HG03439 (cell line): ENCODE results near the gene DGKH.
A peak's percentile ranks its signal among the peaks of the same experiment; 100 is the strongest.
"Not testable (repeated sequence)": the region's sequence is repeated elsewhere in the genome, so short reads cannot be mapped to it uniquely, and the experiment has no call there.

Experiments
- ATAC-seq: cut with Tn5 transposase; IDR thresholded peaks from one replicate; pipeline ENCODE4 v1.9.1; 2021; ENCODE audit warnings: mild to moderate bottlenecking, moderate library complexity; ENCODE audit not compliant: unreplicated experiment

The DGKH gene

DNA sequence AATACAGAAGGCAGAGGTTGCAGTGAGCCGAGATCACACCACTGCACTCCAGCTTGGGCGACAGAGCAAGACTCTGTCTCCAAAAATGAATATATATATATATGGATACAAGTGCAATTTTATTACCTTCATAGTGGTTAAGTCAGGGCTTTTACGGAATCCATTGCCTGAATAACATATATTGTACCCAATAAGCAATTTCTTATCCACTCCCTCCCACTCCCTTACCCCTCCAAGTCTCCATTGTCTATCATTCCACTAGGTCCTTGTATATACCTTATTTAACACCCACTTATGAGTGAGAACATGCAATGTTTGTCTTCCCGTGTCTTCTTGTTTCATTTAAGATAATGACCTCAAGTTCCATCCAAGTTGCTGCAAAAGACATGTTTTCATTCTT lies 175.2 kb downstream of the DGKH start:
- no peak for ATAC-seq

DNA sequence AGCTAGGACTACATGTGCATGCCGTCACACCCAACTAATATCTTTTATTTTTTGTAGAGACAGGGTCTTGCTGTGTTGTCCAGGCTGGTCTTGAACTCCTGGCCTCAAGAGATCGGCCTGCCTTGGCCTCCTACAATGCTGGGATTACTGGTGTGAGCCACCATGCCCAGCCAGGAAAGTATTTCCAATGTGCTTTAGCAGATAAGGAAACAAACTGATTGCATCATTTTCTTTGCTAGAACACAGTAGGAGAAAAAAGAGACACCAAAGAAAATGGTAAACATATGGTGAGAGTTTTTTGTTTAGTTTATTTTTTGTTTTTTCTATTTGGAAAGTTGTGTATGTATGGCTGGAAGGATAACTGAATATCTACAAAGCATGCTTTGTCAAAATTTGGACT lies 176.6 kb downstream of the DGKH start:
- ATAC-seq = no peak

DNA sequence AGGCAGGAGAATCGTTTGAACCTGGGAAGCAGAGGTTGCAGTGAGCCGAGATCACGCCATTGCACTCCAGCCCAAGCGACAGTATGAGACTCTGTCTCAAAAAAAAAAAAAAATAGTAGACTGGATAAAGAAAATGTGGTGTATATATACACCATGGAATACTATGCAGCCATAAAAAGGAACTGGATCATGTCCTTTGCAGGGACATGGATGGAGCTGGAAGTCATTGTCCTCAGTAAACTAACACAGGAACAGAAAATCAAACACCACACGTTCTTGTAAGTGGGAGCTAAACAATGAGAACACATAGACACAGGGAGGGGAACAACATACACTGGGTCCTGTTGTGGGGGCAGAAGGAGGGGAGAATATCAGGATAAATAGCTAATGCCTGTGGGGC lies 178.3 kb downstream of the DGKH start:
- not testable (repeated sequence) for ATAC-seq

DNA sequence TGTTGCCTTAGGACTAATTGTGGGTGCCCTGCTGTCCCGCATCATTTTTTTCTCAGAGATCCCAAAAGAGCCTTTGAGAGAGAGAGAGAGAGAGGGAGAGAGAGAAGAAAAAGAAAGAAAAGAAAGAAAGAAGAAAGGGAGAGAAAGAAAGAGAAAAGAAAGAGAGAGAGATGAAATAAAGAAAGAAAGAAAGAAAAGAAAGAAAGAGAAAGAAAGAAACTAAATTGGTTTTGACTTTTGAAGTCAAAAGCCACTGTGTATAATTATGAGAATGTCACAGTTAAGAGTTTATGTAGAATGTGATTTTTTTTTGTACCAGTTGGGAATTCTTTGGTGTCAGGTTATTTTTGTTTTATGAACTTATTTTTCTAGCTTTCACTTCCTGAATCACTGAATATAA lies 180.1 kb downstream of the DGKH start:
- no peak for ATAC-seq

DNA sequence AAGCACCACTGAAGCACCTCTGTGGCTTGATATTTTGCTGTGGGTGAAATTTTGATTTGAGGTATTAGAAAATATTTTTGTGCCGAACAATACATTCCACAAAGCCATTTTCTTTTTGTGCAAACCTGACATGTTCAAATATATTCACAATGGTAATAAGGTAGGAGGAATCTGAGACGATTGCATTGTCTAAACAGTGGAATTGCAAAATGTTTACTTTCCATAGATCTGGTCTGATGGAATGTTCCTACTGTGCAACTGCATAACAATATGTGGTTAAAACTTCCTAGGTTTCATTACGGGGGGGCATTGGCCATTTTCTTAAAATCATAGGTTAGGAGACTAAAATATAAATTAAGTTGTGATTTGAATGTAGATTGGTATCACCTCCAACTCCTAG lies 180.8 kb downstream of the DGKH start:
- ATAC-seq = no peak

DNA sequence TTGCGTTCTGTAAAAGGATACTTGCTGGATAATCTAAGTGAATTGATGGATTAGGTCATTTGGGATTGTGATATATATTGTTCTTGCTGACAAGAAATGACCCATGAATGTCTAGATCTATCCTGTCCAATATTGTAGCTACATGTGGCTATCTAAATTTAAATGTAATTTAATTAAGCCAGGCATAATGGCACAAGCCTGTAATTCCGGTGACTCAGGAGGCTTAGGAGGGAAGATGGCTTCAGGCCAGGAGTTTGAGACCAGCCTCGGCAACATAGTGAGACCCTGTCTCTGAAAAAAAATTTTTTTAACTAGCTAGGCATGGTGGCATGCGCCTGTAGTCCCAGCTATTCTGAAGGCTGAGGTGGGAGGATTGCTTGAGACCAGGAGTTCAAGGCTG lies 184.2 kb downstream of the DGKH start:
- ATAC-seq = no peak

DNA sequence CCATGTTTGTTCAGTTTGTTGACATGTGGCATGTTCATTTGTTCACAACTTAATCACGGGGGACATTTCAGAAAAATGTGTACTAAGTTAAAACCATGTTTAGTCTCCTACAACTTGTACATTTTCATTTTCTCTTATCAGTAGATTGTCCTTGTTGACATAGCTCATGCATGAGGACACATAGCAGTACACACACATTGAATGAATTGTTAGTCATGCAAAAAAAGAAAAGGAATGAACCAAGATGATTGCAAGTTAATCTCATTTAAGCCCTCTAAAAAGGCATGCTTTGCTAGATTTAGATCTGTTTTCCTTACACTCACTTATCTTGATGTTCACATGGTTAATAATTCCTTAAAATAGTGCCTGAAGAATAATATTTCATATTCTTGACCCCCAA lies 185.3 kb downstream of the DGKH start:
- no peak for ATAC-seq

DNA sequence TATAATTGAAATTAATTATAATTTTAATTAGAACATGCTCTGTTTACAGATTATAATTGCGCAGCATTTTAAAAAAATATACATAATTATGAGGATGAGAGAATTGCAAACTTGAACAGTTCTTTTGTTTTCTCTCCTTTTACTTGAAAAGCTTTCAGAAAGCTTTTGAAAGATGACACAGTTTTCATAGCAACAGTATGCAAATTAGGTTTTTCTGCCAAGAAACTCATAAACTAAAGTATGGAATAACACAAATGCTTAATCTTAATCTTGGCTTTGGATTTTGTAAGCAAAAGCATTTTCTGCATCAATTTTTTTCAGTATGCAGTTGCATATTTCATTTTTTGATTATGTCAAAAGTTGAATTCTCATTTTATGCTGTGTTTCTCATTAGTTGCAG lies 190.7 kb downstream of the DGKH start:
- ATAC-seq = no peak

DNA sequence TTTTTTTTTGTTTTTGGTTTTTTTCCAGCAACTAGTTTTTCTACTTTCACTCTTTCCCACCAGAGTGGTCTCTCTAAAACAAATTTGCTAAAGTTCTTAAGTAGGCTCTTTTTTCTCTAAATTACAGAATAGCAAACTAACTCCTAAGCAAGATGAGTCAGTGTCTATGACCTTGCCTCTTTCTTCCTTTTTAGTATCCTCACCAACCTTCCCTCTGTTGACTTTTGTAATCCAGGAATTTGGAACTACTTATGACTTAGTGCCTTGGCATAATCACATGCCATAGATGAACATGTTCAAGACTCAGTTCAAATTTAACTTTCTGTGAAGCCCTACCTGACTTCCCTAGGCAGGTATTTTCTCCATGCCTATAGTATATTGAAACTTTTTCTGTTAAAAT lies 191.2 kb downstream of the DGKH start:
- ATAC-seq = no peak

DNA sequence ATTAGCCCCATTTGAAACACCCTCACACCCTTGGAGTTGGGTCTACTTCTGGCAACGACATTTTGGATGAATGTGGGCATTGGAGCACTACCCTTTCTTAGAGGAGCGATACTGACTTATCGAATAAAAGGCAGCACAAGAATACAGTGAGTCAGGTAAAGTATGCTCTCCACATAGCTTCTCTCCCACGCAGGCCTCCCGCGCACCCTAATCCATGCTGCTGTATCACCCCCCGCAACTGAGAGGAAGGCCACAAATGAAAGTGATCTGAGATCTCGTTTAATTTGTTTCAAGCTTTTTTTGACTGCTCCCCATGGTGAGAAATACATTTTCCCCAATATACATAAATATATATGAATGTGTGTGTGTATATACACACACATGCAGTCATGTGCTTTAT lies 198.1 kb downstream of the DGKH start:
- no peak for ATAC-seq

DNA sequence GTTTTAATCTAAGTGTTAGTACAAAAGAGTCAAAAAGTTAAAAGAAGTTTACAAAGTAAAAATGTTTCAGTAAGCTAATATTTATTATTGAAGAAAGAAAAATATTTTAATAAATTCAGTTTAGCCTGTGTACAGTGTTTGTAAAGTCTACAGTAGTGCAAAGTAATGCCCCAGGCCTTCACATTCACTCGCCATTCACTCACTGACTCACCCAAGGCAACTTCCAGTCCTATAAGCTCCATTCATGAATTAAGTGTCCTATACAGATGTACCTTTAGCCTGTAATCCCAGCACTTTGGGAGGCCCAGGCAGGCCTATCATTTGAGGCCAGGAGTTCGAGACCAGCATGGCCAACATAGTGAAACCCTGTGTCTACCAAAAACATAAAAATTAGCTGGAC lies 199.4 kb downstream of the DGKH start:
- no peak for ATAC-seq

DNA sequence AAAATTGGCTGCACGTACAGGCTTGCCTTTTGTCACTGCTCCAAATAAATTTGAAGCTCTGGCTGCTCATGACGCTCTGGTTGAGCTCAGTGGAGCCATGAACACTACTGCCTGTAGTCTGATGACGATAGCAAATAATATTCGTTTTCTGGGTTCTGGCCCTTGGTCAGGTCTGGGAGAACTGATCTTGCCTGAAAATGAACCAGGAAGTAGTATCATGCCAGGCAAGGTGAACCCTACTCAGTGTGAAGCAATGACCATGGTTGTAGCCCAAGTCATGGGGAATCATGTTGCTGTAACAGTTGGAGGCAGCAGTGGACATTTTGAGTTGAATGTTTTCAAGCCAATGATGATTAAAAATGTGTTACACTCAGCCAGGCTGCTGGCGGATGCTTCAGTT lies 207.4 kb downstream of the DGKH start:
- no peak for ATAC-seq

DNA sequence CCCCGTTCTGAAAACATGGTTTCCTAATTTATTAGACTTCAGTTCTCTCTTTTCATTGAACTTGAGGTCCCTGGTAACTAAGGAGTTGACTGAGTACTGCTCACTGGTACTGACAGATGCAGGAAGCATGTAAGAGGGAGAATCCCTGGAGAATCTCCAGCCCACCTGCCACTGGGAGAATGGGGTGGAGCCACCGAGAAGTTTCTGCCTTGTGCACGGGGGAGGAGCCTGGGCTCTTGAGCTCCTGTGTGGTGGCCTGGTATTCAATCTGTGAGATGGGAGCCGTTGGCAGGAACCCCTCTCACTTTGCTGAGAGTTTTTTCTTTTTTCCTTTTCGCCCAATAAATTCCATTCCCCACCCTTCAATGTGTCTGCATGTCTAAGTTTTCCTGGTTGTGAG lies 210.3 kb downstream of the DGKH start:
- ATAC-seq = no peak

DNA sequence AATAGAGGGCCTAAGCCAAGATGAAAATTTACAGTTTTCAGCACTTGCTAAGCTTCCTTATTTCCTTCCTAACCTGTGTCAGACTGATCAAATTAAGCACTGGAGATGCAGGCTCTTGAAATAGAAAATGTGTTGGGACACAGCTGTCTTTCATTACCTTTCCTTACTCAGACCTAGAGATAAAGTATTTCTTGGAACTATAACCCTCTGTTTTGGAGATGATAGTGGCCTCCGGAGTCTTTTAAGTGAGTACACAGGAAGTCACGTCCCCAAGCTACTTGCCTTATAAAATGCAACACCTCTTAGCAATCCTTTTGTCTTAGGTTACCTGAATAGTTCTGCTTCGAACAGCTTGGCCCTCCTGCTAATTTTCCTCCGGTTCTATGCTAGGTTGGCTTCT lies 211.1 kb downstream of the DGKH start:
- no peak for ATAC-seq

DNA sequence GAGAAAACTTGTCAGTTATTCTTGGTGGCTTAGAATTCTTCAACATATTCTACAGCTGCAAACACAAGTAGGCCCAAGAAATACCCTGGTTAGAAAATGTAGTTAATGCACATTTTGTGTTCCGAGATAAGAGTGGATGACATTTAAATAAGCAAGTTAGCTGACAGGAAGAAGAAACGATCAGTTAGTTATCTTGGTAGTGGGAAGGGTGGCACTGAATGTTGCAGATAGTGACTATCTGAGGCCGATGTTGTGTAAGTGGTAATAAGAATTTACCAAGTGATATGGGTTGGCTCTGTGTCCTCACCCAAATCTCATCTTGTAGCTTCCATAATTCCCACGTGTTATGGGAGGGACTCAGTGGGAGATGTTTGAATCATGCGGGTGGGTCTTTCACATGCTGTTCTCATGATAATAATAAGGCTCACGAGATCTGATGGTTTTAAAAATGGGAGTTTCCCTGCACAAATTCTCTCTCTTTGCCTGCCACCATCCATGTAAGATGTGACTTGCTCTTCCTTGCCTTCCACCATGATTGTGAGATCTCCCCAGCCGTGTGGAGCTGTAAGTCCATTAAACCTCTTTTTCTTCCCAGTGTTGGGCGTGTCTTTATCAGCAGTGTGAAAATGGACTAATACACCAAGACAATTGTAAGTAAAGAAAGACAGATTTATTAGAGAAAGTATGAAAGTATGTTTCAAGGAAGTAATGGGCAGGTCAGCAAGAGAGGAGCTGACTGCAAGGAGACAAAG lies 212.6 kb downstream of the DGKH start:
- no peak for ATAC-seq

DNA sequence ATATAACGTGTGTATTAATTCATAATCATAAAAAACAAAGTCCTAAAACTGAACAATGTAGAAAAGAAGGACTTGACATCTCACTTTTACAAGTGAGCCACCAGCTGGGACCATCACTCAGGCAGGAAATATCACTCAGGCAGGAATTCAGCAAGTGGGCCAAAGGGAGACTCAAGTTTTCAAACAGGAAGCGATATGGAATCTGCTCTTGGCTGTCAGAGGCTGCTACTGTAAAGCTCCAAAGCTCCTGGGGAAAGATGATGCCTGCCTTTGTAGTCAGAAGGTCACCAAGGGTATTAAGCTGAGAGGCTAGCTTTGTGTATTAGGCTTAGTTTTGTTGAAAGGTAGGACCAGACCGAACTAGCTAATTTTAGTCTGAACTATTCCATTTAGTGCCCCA lies 218.0 kb downstream of the DGKH start:
- ATAC-seq = no peak

DNA sequence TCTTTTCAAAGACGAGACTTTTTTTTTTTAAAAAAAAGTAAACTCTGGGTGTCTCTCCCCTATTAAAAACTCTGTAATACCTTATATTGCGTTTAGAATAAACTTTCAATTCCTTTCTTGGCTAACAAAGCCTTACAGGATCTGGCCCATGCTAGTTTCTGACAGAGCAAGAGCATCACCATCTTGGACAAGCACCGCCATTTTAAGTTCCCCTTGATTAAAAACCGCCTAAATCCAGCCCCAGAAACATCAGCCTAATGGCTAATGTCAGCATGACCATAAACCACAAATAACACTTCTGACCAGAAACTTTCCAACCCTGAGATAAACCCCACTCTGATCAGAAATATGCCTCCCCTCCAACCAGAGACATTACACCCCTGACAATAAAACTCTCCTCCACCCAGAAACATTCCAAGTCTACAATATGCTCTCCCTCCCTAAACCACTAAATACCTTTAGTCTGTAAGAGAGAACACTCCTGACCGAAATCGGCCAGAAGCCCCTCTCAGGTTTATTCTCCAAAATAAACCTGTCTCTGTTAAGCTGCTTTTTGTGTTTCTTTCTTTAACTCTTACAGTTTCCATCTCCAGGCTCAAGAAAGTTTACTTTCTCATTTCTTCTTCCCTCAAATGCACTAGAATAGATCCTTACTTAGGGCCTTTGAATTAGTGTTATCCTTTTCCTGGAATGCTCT lies 221.9 kb downstream of the DGKH start:
- ATAC-seq = no peak

DNA sequence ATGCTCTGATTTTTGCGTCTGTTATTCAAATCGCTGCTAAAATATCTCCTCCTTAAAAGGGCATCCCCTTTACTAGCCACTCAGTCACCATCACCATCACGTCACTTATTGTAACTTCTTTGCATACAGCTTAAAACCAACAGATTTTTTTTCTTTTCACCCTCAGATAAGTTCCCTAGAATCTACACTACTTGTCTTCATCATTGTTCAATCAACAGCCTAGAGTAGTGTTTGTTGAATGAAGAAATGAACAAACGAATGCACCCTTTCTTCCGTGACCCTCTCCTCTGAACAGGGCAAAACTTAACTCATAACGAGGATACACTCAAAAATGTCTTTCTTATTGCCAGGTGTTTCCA lies 222.4 kb downstream of the DGKH start:
- ATAC-seq = no peak

DNA sequence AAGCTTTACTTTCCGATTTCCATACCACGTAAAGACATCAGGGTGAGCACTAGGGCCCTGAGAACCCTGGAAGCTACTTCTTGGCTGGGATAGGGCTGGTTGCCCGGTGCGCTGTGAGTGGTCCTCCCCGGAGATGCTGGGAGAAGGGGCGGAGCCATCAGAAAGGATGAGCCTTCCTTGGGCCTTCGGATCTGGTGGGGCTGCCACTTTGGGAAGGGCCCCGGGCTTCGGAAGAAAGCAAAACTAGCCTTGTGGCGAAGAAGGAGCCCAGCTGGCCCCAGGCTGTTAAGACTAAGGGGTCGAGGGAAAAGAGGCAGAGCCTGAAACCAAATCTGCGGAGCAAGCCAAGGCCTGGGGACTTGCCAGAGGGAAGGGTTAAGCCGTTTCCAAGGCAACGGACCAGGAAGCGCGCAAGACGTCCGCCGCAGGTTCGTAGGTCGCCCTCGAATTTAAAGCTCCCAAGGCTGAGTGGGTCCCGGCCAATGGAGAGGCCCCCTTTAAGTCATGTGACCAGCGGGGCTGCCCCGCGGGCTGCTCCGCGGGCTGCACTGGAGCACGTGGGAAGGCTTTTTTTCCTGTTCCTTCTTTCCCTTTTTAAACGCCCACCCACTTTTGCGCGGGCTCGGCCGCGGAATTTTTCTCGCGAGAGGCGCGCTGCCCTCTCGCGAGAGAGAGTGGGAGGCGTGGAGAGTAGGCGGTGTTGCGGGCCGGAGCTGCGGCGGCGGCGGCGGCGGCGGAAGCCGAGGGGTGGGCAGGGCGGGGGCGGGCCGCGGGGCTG lies 223.1 kb downstream of the DGKH start:
- ATAC-seq = peak; percentile 92

DNA sequence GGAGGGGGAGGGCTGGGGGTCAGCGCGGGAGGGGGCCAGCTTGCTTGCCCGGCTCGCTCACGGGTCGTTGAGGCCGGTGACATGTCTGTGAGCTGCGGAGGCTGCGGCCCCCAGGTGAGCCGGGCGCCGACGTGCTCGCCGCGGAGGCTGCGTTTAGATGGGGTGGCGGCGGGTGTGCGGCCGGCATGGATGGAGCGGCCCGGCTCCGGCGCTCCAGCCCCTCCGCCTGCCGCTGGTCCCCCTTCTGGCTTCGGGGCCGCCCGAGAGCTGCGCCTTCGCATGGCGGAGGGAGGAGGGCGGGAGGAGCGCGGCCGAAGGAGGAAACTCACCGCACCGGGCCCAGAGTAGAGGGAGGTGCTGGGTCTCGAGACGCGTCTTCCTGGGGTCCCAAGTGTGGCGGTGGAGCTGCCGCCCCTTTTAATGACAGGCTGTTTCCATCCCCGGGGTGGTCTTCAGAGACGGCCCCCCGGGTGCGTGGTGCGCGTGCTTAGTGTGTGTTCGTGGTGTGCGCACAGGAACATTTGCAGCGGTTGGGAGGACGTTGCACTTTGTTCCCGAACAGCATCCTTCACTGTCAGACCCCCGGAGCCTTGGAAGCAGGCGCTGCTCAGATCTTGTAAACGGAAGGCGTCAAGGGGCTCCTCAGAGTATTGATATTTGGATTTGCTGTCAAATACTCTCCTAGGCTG lies 223.8 kb downstream of the DGKH start, which contains the start of gene AKAP11:
TSS of gene AKAP11 (plus strand) at position 38 of the 689 bp plus-strand sequence. CDS start 14,197 bp downstream, outside the sequence.
- ATAC-seq = peak; percentile 20

DNA sequence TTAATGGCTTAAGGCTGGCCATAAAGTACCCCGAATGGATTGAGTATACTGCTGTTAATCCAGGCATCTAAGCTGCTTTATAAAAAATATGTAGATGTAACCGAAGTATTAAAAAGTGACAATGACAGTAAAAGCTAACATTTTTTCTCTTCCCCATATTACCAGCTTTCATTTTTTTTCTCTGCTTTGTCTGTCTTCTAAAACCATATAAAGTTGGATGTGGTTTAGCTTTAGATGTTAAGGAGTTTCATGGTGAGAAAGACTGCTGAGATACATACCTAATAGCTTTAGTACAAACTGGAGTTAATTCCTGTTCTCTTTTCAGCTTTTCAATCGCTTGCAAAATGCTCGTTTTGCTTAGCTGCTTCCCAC lies 224.3 kb downstream of the DGKH start:
- ATAC-seq = no peak
